ENCODE results near the gene KIF6.

The KIF6 gene

DNA sequence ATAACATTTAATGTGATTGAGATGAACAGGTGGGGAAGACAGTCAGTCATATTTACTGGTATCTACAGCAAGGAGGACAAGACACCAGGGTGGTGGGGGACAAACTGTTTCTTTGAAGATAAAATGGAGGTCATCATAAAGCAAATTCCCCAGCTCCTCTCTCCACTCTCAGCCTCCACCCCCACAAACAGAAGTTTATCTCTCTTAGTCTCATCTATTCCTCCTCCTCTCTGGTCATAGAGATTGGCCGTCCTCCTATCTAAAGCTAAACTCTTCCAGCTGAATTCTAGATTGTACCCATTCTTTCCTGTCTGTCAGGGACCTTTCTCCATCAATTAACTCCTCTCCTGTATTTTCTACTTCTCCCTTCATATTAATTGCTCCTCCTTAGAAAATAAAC lies 71.1 kb downstream of the KIF6 start:
- FAIRE-seq: no peak

DNA sequence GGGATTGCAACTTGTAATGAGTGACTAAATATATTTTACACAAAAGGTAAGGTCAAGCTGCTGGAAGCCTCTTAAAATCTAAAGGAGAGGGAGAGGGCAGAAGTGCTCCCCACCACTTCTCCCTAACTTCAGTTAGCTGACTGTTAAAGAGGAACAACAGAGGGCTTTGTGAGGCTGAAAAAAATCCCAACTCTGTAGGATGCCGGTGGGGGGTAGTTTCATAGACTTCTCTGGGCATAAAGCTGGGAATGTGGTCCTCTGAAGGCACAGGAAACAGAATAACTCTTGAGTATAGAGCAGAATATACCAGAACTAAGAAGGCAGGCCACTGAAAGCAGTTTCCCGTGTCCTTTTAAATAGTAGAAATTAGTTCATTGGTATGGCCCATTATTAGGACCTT lies 71.6 kb downstream of the KIF6 start:
- FAIRE-seq: no peak

DNA sequence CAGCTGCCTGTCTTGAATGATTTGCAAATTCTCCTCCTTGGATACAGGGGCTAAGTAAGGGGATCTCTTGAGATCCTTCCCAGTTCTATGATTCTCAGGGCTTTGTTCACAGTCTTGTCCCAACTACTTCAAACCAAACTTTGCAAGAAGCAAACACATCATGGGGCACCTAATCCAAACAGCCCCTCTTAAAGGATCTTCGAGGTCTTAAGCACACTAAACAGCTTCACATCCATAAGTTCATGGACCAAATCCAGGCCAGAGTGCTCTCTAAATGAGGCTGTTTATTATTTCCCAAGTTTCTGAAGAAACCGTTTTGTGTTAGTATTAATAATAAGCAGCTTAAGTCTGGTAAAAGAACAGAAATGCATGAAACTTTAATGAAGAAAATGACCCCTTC lies 75.2 kb downstream of the KIF6 start:
- FAIRE-seq: no peak

DNA sequence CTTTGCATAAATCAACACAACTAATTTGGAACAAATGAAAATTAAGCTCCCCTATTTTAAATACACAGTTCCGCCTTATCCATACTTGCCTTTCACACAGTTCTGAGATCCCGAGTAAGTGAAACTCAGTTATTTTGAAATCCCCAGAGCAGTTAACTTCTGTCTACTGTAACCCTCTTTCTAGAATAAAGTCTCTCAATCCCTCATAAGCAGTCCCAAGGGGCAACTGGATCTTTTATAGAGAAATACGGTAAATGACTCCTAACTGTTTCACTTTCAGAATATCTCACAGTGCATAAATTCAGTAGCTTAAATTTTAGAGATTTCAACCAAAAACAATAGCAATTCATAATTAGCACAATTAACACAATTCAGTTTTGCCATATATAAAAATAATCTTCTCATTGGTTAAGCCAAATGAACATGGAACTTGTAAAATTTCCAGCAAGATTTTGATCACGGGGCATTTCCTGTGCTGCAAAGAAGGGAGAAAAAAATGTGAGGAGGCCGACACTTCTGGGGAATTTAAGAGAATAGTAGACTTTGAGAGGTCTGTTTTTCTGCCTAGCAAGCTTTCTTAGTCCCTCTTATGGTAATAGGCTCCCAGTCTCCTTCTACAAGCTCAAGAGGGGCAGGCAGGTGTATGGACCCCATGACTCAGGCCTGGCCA lies 78.3 kb downstream of the KIF6 start:
- no peak for FAIRE-seq

DNA sequence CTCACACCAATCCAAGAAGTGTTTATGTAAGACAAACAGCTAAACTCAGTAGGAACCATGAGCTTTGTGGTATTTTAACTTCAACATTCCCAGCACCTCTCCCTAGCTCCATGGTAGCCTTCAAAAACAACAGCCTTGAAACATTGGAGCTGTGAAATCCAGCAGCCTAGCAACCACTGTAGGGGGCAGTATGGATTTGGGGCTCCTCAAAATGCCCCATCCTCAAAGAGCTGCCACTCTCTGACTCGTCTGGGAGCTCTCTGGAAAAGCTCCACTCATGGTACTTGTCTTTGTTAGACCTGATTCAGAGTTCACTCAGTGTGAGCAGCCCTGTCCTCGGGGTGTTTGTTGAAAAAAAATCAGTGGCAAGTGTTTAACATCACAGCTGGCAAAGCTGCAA lies 82.9 kb downstream of the KIF6 start:
- FAIRE-seq: no peak

DNA sequence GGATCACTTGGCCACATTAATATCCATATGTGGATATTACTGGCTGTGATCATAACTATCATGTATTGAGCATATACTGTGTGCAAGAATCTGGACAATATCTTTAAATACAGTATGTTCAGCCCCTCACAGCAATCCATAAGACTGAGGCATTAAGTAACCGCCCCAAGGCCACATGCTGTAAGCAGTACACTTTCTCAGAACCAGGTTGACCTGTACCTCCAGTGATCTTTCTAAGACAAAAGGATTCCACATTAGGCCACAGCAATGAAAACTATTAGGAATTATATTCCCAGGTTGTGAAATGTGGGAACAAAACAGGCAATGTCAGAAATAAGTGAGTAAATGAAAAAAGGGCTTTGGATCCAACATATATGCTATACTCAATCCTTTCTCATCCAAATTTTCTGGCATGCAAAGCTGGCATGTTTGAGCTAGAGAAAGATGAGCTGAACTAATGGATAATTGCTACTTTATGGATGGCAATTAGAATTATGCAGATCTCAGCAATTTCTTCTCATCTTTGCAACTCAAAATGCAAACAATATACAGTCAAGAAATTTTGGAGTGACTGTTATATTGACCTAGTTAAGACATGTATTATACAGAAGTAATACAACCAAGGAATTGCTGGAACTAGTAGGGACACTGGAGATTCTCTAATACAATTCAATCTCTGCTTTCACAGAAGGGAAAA lies 86.9 kb downstream of the KIF6 start:
- no peak for FAIRE-seq

DNA sequence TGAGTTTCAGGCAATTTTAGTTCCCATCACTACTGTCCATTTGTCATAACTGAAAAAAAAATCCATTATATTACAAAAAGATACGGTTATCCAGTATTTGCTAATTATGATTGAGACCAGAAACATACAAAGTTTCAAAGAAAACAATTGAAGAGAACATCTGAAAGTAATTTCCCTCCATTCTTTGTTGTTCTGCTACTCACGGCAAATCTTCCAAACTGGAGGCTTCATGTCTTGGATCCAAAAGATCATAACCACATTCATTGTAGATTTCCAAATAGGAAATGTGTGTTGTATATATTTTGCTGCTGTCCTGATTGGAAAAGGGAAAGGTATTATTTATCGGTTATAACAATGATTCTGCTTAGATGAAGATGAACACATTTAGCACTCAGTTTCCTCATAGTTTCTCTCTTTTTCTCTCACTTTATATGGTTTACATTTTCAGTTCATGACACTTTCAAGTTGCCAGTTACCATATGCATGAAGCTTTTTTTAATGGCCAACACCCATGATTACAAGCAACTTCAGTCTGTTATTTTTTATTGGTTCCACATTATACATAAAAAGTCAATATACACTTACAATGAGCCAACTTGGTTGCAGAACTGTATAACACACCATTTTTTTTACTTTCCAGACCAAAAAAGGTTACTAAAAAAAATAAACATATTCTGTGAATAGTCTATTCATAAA lies 90.4 kb downstream of the KIF6 start:
- no peak for FAIRE-seq

DNA sequence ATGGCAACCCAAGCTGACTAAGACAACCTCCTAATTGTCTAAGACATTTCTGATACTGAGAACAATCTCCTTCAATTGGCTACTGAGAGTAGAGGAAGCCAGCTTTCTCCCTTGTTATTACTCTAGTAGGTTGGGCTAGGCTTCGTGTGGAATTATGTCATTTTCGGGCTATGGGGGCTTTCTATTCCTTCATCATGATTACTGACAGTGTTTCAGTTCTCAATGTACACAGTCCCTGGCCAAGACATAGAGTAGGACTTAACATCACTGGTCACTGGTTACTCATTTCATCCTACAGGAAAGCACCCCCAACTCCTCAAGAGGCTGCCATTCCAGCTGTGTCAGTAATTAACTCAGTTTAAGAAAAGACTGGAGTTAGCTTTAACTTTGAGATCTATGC lies 100.0 kb downstream of the KIF6 start:
- no peak for FAIRE-seq

DNA sequence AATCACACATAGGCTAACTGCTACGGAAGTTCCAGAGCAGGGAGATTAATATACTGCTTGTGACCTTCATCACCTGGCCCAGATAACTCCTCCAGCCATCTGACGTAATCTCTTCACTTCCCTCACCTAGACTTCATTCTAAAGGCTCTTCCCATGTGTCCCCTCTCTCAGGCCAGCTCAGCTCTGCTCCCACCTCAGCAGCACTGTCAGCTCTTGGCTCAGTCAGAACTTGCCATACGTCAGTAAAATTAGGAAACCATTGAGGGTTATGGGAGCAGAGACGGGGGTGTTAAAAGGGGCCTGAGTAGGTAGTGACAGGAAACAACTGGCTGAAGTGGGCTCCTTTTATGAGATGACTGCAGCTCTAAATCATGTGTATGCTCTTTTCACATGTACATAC lies 101.5 kb downstream of the KIF6 start:
- FAIRE-seq: no peak

DNA sequence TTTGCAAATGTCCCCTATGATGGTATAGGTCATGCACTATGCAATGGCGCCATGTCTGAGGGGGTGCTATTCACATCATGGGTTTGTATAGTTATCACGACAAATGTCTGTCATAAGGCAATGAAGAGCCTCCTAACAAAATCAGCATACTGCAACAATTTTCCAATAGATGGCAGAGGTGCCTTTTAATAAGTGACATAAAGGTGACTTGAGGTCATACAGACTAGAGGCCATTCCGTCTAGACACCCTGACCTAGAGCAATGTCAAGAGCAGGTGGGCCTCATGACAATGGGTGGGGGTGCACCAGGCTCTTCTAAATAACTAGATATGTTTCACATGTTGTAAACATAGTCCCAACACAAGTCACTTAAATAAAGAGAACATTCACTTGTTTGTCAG lies 107.7 kb downstream of the KIF6 start:
- FAIRE-seq: no peak

DNA sequence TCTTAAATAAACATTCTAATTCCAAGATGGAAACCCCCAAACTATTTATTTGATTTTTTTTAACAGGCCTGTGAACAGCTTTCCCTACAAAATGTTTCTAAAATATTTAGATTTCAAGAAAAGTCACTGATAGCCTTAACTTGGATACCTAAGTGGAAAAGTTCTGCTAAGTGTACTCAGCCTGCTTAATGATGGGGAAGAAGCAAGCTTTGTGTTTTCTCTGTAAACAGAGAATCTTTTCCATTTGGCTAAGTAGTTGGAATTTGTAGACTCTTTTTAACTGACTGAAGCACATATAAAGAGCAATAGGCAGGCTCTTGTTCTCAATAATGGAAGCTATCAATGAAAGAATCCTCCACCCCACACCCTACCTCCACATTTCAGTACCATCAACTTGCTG lies 108.2 kb downstream of the KIF6 start:
- FAIRE-seq: no peak

DNA sequence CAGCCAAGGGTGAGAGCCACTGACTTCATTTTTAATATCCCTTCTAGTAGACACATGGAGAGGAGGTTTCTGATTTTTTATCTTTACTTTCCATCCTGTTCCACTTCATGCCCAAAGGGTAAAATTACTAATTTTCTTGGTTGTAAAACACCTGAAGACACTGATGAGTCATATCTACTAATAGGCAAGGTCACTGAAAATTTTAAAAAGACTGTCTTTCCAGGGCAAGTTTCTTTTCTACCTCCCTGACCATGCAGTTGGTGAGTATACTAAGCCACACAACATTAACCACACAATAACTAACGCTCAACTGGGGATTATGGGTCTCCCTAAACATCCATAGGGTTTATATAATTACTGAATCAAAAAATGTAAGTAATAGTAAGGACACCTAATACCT lies 109.6 kb downstream of the KIF6 start:
- no peak for FAIRE-seq

DNA sequence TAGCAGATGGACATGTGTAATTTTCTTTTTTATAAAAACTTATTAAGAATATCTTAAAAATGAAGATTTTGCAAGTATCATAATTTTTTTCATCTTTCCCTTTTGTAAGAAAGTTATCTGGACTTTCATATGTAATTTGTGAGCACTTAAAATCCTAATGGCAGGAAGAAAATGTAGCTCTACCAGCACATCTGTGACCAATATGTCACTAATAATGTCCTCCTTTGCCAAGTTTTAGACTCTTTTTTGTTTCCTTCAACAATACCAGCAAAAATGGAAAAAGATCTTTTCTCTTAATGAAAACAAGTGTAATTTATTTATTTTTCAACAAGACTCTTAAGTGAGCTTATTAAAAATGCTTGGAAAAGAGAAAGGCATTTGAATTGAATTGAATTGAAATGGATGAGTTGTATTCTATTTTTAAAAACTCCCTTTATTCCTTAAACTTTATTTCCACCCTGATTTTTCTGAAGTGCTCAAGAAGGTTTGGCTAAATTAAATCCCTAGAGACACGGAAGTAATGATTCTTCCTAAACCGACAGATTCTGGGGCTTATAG lies 110.7 kb downstream of the KIF6 start:
- no peak for FAIRE-seq

DNA sequence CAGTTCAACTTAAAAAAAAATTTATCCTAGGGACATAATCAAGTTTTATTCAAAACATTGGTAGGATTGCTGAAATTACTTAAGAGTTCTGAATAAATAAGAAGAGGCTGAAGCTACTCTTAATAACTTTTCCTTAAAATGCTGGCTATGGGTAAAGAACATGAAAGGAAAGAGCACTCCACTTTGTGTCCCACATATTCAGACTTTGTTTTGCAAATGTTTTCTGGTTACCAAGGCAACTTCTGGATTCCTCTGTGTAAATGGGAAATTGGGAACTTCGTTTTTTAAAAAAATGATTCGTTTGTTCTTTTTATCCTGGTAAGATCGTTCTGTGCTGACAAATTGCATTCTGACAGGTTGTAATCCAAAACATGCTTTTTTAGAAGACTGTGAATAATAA lies 115.0 kb downstream of the KIF6 start:
- no peak for FAIRE-seq

DNA sequence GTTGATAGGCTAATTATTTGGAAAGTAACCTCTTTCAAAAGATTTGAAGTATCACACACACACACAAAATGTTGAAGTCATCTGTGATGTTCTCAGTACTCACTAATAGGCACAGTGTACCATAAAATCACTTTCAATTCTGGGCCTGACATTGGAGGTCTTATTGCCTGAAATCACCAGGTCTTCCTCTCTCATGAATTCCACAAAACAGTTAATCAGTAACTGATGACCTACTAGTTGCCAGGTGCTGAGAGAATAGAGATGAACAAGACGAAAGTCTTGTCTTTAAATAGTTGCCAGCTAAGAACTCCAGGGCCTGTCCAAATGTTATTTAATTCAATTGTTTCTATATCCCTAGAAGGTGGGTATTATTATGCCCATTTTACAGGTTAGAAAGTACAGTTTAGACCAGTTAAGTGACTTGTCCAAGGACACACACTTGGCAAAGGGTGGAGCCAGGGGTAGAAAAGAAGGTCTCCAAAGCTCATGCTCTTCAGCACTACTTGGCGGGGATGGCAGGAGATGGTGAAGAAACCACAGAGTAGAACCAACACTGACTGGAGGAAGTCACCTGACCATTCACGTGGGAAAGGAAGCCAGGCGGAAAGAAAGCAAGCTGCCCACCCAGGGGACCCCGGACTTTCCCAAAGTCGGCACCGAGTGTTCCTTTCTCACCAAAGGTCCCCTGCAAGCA lies 116.4 kb downstream of the KIF6 start:
- no peak for FAIRE-seq

DNA sequence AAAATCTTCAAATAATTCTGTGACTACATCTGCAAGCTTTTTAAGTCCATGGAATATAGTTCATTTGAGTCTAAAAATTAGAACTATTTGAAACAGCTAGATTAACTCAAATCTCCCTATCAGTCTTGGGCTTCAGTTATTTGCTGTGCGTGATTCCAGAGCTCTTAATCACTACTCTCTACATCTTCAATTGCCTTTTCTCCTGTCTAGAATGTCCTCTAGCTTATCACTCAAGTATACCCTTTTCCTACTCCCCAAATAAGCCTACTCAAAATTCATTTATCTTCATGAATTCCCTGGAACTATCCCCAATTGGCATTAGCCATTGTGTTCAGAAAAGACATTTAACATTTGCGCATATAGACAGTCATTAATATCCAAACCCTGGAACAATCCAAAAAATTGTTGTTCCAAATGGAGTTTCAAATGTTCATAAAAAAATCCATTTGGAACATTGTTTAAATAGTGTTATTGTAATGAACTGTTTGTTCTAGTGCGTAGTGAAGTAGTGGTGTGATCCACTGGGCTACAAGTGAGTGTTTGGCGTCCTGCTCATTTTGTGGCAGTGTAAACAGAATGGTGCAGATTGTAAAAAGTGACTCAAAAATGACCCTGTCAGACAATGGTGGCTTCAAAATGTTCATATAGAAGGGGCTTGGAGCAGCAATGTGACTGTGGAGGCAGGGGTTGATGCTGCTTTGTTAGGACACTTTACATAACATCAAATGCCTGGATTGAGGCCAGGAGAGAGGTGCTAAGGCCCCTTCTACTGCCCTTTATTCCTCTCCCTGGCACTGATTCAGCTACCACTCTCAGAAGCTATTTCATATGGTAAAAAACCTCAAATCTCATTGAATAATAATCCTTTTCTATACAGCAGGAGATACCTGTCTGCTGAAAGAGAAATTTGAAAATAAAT lies 122.3 kb downstream of the KIF6 start:
- FAIRE-seq: no peak

DNA sequence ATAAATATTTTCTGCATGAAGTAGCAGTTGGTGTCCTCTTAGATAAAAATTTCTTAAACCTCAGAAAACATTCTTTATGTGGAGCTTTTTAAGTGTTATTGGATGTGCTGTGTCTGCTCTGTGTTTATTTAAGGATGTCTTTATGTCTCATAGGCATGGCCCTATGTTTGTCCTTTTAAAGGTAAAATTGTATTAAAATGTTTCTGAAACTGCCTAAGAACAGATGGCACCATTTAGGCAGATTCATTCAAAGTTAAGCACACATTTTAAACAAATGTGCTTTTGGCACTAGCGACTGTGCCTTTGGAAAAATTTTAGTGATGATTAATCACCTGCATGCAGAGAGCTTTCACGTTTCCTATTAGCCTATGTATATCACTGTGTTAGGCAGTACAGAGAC lies 125.2 kb downstream of the KIF6 start:
- FAIRE-seq: no peak

DNA sequence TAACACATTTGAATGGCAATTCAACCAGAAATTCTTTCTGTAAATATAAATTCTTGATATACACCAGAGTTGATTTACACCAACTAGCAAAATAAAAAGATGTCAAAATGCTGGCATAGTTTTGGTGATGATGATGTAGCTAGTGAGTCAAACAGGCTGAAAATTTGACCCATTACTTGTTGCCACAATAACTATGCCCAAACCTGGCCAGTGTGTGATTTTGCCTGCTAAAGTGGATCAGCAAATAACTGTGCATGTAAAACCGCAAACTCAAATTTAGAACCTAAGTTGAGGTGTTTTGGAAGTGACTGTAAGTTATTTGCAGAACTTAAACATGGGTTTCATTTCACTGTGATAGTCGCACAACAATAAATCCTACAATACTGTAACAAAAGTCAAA lies 125.9 kb downstream of the KIF6 start:
- no peak for FAIRE-seq

DNA sequence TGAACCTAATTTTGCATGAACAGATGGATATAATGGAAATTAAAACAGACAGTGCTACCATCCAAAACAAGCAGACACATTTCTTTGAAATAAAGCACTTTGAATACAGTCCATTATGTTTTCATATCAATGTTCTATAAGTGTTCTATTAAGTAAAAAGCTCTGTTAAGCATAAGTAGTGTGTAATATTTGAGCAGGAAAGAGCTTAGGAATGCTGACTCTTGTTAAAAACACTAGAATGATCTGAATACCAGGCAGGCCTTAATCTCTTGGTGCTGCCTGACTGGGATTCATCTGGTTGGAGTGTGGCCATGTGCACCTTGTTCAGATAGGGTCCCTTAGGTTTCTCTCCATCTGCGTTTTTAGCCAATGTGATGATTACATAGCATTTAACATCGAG lies 130.9 kb downstream of the KIF6 start:
- FAIRE-seq: no peak

DNA sequence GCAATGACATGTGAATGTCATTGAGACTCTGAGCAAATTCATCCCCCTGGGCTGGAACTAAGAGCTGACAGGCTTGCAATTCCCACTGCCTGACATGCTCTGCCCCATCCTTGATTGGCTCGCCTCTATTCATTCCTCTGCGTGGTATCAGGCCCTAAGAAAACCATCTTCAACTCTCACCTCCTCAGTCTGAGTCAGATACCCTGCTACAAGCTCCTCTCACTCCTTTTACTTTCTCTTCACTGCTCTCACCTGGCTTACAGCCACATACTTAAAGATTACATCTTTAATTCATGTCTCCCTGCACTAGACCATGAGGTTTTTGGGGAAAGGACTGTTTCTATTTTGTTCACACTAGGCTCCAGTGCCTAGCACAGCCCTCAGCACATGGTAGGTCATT lies 131.6 kb downstream of the KIF6 start:
- FAIRE-seq: no peak

DNA sequence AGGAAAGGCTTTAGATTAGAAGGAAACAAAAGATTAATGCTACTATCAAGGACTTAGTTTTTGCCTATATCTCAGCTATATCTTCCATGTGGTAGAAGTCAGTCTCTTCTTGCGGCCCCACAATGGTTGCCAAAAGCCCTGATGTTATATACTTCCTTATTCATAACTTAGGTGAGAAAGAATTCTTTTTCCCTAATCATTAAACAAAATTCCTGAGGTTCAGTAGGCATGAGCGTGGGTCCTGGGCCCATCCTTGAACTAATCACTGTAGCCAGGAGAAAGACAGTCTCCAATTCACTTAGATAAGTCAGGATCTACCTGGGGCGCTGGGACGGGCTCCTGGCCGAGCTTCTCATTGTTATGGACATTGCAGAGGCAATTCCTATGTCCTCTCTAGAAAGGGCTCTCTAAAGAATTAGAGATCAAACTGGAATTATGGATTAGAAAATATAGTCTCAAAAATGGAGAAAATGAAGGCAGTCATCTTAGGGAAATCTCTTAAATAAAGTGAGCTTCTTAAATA lies 134.3 kb downstream of the KIF6 start:
- no peak for FAIRE-seq

DNA sequence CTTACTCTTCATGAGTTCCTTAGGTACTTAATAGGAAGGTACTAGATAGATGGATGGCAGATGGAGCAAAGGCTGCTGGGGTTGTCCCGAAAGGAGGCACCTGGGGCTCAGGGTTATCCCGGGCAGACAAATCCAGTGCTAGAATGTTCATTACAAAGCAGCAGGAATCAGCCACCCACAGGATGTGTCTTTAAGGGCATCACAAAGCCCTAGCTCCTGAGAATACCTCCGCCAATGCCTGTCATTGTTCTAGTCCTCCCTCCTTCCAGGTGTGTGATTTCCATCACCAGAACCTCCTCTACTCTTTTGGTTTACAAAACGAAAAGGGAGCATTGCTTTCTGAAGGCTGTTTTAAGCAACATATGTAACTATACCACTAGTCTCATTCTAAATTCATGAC lies 138.1 kb downstream of the KIF6 start:
- FAIRE-seq: no peak

All from TTC549 (cell line).